Colonic mucosa (tissue), 4 donors: ENCODE measurements around the gene COL6A3. TPM values are rescaled to one million over a fixed set of nuclear protein-coding genes. Genes with fewer than 3 reads are reported as not detected.

Experiments used
- DNase-seq: peaks from one replicate; pipeline ENCODE4 v3.0.0-alpha.2; 2020
- H3K27ac ChIP-seq: fragments of 200-600 bp; one replicate; pipeline ENCODE4 v1.8.0; 2021
- H3K27me3 ChIP-seq: fragments of 200-600 bp; one replicate; pipeline ENCODE4 v1.8.0; 2021
- H3K36me3 ChIP-seq: fragments of 200-600 bp; one replicate; pipeline ENCODE4 v1.8.0; 2021
- H3K4me1 ChIP-seq: fragments of 200-600 bp; one replicate; pipeline ENCODE4 v1.8.0; 2021; ENCODE audit warnings: mild to moderate bottlenecking
- H3K4me3 ChIP-seq: fragments of 200-600 bp; one replicate; pipeline ENCODE4 v1.8.0; 2021
- H3K9ac ChIP-seq, 2 donors: one replicate each; pipeline ENCODE4 v1.7.0; 2013; ENCODE audit warnings: control low read depth in 2 of 2, low read depth in 2 of 2, low read length in 2 of 2
- H3K9me3 ChIP-seq: fragments of 200-600 bp; one replicate; pipeline ENCODE4 v1.8.0; 2021
- intact Hi-C: fragments of 100-400 bp; cut with DNase I; formaldehyde crosslinking; loops from one replicate; pipeline ENCODE4 v1.14.1; 2022
- total RNA-seq, 2 donors: library from RNA; stranded (reverse); fragmentation: NEBNext Ultra II Directional in 1 of 2; extraction: Animal tissue kit (Norgen Biotek cat#: 25700) in 1 of 2; gene quantifications; one replicate each; pipeline ENCODE4 v1.2.1, GENCODE V29; 2021
- TF ChIP-seq, protein P1 (sequence below): fragments of 200-600 bp; IDR thresholded peaks from one replicate; pipeline ENCODE4 v1.8.0; 2022; ENCODE audit warnings: antibody characterized with exemption, mild to moderate bottlenecking
- donor health status: healthy.
- donor health status: DM: no; HTN: no; CAD: no.
- donor health status: DM: no; HTN: no; CAD: no.

The COL6A3 gene
- total RNA-seq, 2 donors from 2014 or later, result 28.4 to 80.9 TPM

GRCh38 chr2:237433920-237434676, 20.1 kb upstream of the COL6A3 start:
- H3K9ac ChIP-seq, result no peak overlapping the region
- H3K36me3 ChIP-seq, result no peaks in the 10 kb centered on the region
- H3K27ac ChIP-seq, result no peak overlapping the region
- intact Hi-C loops, result no loop called here
- DNase-seq, result no peak
- H3K4me1 ChIP-seq, result peaks cover 9% of the 10 kb centered on the region
- TF ChIP-seq, protein P1, sequence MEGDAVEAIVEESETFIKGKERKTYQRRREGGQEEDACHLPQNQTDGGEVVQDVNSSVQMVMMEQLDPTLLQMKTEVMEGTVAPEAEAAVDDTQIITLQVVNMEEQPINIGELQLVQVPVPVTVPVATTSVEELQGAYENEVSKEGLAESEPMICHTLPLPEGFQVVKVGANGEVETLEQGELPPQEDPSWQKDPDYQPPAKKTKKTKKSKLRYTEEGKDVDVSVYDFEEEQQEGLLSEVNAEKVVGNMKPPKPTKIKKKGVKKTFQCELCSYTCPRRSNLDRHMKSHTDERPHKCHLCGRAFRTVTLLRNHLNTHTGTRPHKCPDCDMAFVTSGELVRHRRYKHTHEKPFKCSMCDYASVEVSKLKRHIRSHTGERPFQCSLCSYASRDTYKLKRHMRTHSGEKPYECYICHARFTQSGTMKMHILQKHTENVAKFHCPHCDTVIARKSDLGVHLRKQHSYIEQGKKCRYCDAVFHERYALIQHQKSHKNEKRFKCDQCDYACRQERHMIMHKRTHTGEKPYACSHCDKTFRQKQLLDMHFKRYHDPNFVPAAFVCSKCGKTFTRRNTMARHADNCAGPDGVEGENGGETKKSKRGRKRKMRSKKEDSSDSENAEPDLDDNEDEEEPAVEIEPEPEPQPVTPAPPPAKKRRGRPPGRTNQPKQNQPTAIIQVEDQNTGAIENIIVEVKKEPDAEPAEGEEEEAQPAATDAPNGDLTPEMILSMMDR, result no peak
- no peaks in the 10 kb centered on the region for H3K9me3 ChIP-seq
- no peak overlapping the region for H3K4me3 ChIP-seq
- H3K27me3 ChIP-seq, result no peaks in the 10 kb centered on the region

DNA sequence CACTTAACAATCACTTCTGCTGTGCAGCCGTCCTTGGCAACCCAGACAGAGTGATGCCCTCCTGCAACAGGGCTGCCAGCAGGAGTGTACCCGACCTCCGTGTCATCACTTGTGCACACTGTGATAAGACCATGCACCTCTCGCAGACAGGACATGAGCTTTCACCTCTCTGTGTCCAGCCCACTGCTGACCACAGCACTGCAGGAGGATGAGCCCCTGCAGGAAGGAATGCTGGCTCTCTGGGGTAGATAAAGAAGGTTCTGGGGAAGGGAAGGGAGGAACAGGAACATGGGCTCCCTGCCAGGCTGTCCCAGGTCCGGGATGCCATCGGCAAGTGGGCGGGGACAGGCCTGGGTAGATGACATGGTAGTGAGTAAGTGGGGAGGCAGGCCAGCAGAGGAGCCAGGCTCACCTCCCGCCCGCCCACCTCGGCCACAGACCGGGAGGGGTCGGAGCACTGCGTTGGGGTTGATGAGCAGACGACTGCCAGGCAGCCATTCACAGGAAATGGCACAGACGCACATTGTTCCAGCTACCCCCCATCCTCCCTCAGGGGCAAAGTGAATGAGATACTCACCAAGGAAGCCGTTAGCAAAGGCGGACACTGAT, 18.6 kb upstream of the COL6A3 start:
- Histone ChIP-seq H3K27ac (no peak overlapping the region), H3K9ac (no peak overlapping the region), H3K4me3 (no peak overlapping the region), H3K36me3 (no peaks in the 10 kb centered on the region), H3K4me1 (peaks cover 9% of the 10 kb centered on the region), H3K27me3 (no peaks in the 10 kb centered on the region), H3K9me3 (no peaks in the 10 kb centered on the region)
- no peak for DNase-seq
- intact Hi-C loops, result no loop called here
- TF ChIP-seq, protein P1, result no peak

DNA sequence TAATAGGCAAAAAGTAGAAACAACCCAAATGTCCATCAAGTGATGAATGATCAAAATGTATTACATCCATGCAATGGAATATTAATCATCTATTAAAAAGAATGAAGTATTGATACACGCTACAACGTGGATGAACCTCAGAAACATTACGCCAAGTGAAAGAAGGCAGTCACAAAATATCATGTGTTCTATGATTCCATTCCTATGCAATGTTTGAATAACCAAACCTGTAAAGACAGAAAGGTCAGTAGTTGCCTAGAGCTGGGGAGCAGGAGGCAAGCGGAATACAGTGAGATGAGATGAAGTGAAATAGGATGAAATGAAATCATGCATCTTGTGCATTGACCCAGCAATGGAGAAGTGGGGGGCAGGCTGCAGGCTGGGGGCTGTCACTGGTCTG, 17.9 kb upstream of the COL6A3 start:
- no peak for DNase-seq
- Histone ChIP-seq H3K9ac (no peak overlapping the region), H3K27me3 (no peaks in the 10 kb centered on the region), H3K9me3 (no peaks in the 10 kb centered on the region), H3K4me3 (no peak overlapping the region), H3K36me3 (no peaks in the 10 kb centered on the region), H3K27ac (no peak overlapping the region), H3K4me1 (peaks cover 9% of the 10 kb centered on the region)
- TF ChIP-seq, protein P1, result no peak
- intact Hi-C loops, result no loop called here

DNA sequence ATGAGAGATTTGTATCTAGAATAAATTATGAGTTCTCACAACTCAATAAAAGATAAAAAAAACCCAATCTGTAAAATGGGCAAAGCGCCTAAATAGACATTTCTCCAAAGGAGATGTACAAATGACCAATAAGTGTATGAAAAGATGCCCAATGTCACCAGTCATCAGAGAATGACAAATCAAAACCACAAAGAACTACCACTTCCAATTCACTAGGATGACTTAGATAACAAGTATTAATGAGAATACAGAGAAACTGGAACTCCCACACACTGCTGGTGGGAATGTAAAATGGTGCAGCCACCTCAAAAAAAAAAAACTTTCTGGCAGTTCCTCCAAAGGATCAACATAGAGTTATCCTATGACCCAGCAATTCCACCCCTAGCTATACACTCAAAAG, 17.4 kb upstream of the COL6A3 start:
- intact Hi-C loops, result no loop called here
- Histone ChIP-seq H3K27ac (no peak overlapping the region), H3K36me3 (no peaks in the 10 kb centered on the region), H3K9me3 (no peaks in the 10 kb centered on the region), H3K9ac (no peak overlapping the region), H3K4me1 (peaks cover 9% of the 10 kb centered on the region), H3K4me3 (no peak overlapping the region), H3K27me3 (no peaks in the 10 kb centered on the region)
- TF ChIP-seq, protein P1, result no peak
- DNase-seq, result no peak

- Histone ChIP-seq H3K4me1 (peaks cover 9% of the 10 kb centered on the region), H3K4me3 (no peak overlapping the region)
These were observed 16.9 kb upstream of the COL6A3 start for GRCh38 chr2:237430861-237431260.

More at GRCh38 chr2:237430861-237431260, 16.9 kb upstream of the COL6A3 start:
- DNase-seq, result no peak
- intact Hi-C loops, result no loop called here
- Histone ChIP-seq H3K9ac (no peak overlapping the region), H3K27me3 (no peaks in the 10 kb centered on the region), H3K27ac (no peak overlapping the region), H3K36me3 (no peaks in the 10 kb centered on the region), H3K9me3 (no peaks in the 10 kb centered on the region)
- TF ChIP-seq, protein P1, result no peak
